IMR-90 (cell line): Measurements from ENCODE around the gene KRT80. TPM values are rescaled to one million over a fixed set of nuclear protein-coding genes. Genes with fewer than 3 reads are reported as not detected.

Source experiments
- ATAC-seq: fragments of 200-7000 bp; cut with Tn5 transposase; 2 replicates; pipeline ENCODE4 v1.9.1; 2020; ENCODE audit warnings: low read depth, mild to moderate bottlenecking, moderate library complexity
- BruUV-seq: library from RNA; stranded (reverse); fragments of 400-500 nt; replicated peaks from 2 replicates; lab custom pipeline; 2021; lab: Mats Ljungman, UMichigan
- CTCF ChIA-PET: fragments of 300-600 bp; formaldehyde crosslinking; extraction: SDS; loops from one replicate; lab custom pipeline; 2021; ENCODE audit warnings: antibody characterized with exemption; lab: Yijun Ruan, JAX
- POLR2A ChIA-PET: fragments of 300-600 bp; sonication (Branson Sonifier 250); formaldehyde crosslinking; loops from one replicate; lab custom pipeline; 2022; ENCODE audit warnings: antibody characterized with exemption; ENCODE audit not compliant: unreplicated experiment; lab: Charles Lee
- DNase-seq: peaks from one replicate; pipeline ENCODE4 v3.0.0; 2013
- H2AFZ ChIP-seq: replicated peaks from 2 replicates; pipeline ENCODE3; 2013; ENCODE audit warnings: low read length, mild to moderate bottlenecking; ENCODE audit not compliant: poor library complexity
- H2AK5ac ChIP-seq: 2 replicates; pipeline ENCODE4 v1.6.1; 2013; ENCODE audit warnings: low read depth, low read length, inconsistent platforms
- H2AK9ac ChIP-seq: replicated peaks from 2 replicates; pipeline ENCODE3; 2013; ENCODE audit warnings: mild to moderate bottlenecking, low read depth, low read length, moderate library complexity; ENCODE audit not compliant: poor library complexity
- H2BK120ac ChIP-seq: 2 replicates; pipeline ENCODE4 v1.6.1; 2013; ENCODE audit warnings: low read depth, low read length, inconsistent platforms
- H2BK15ac ChIP-seq: 3 replicates; pipeline ENCODE4 v1.6.1; 2013; ENCODE audit warnings: low read depth, low read length, inconsistent platforms
- H2BK20ac ChIP-seq: 2 replicates; pipeline ENCODE4 v1.6.1; 2013; ENCODE audit warnings: low read depth, mild to moderate bottlenecking, inconsistent platforms, low read length, moderate library complexity
- H2BK5ac ChIP-seq: 2 replicates; pipeline ENCODE4 v1.6.1; 2013; ENCODE audit warnings: mild to moderate bottlenecking, low read depth, low read length, inconsistent platforms; ENCODE audit not compliant: poor library complexity, severe bottlenecking
- H3K14ac ChIP-seq: replicated peaks from 2 replicates; pipeline ENCODE4 v1.6.1; 2013; ENCODE audit warnings: low read depth, low read length, inconsistent platforms
- H3K18ac ChIP-seq: 2 replicates; pipeline ENCODE4 v1.6.1; 2013; ENCODE audit warnings: low read depth, low read length, control low read depth
- H3K23ac ChIP-seq: 2 replicates; pipeline ENCODE4 v1.6.1; 2013; ENCODE audit warnings: low read depth, low read length, inconsistent platforms
- H3K27ac ChIP-seq: 2 replicates; pipeline ENCODE4 v1.5.1; 2013; ENCODE audit warnings: mild to moderate bottlenecking, control low read depth, low read length; ENCODE audit not compliant: insufficient read depth
- H3K27me3 ChIP-seq: 2 replicates; pipeline ENCODE4 v1.6.1; 2013; ENCODE audit warnings: low read length; ENCODE audit not compliant: control insufficient read depth, insufficient read depth
- H3K36me3 ChIP-seq: 2 replicates; pipeline ENCODE4 v1.6.1; 2013; ENCODE audit warnings: low read length, mixed read lengths; ENCODE audit not compliant: control insufficient read depth, insufficient read depth
- H3K4ac ChIP-seq: 2 replicates; pipeline ENCODE4 v1.6.1; 2013; ENCODE audit warnings: low read depth, low read length, inconsistent platforms
- H3K4me1 ChIP-seq: 2 replicates; pipeline ENCODE4 v1.6.1; 2013; ENCODE audit warnings: low read length, mixed read lengths; ENCODE audit not compliant: control insufficient read depth, insufficient read depth
- H3K4me2 ChIP-seq: 2 replicates; pipeline ENCODE4 v1.6.1; 2013; ENCODE audit warnings: low read depth, mild to moderate bottlenecking, control low read depth, low read length, moderate library complexity
- H3K4me3 ChIP-seq: 2 replicates; pipeline ENCODE4 v1.5.1; 2013; ENCODE audit warnings: low read depth, mild to moderate bottlenecking, control low read depth, low read length, moderate library complexity; ENCODE audit not compliant: insufficient read depth
- H3K56ac ChIP-seq: 2 replicates; pipeline ENCODE4 v1.6.1; 2013; ENCODE audit warnings: low read length, inconsistent platforms; ENCODE audit not compliant: insufficient read depth; ENCODE audit errors: extremely low read depth
- H3K79me1 ChIP-seq, 2 experiments: 2 replicates each; pipeline ENCODE4 v1.6.1; 2013; ENCODE audit warnings: low read length in 2 of 2, inconsistent platforms in 1 of 2, low read depth in 1 of 2
- H3K9ac ChIP-seq: 2 replicates; pipeline ENCODE4 v1.6.1; 2013; ENCODE audit warnings: low read depth, low read length, control low read depth
- H3K9me1 ChIP-seq: 2 replicates; pipeline ENCODE4 v1.6.1; 2013; ENCODE audit warnings: low read length, inconsistent platforms; ENCODE audit not compliant: insufficient read depth
- H3K9me3 ChIP-seq: 2 replicates; pipeline ENCODE4 v1.6.1; 2013; ENCODE audit warnings: low read length; ENCODE audit not compliant: control insufficient read depth, insufficient read depth
- H4K20me1 ChIP-seq: 2 replicates; pipeline ENCODE4 v1.6.1; 2013; ENCODE audit warnings: low read length, inconsistent platforms; ENCODE audit not compliant: insufficient read depth
- H4K5ac ChIP-seq: 2 replicates; pipeline ENCODE4 v1.6.1; 2013; ENCODE audit warnings: mild to moderate bottlenecking, low read depth, low read length, control low read depth
- H4K8ac ChIP-seq, 2 experiments: 2 replicates each; pipeline ENCODE4 v1.6.1; 2013; ENCODE audit warnings: low read depth in 2 of 2, low read length in 2 of 2, control low read depth in 1 of 2, inconsistent platforms in 1 of 2
- H4K91ac ChIP-seq: 2 replicates; pipeline ENCODE4 v1.6.1; 2013; ENCODE audit warnings: low read depth, low read length, inconsistent platforms; ENCODE audit not compliant: insufficient read depth
- BHLHE40 ChIP-seq: fragments of 150-350 bp; IDR thresholded peaks from 2 replicates; pipeline ENCODE4 v1.6.1; 2016; ENCODE audit warnings: mild to moderate bottlenecking, low read depth, low read length
- CEBPB ChIP-seq: IDR thresholded peaks from 2 replicates; pipeline ENCODE4 v1.6.1; 2012; ENCODE audit warnings: low read depth, low read length, improper control_type of control experiment
- CHD1 ChIP-seq: IDR thresholded peaks from 2 replicates; pipeline ENCODE4 v1.6.1; 2012; ENCODE audit warnings: low read depth, low read length, improper control_type of control experiment
- FOS ChIP-seq: fragments of 150-350 bp; IDR thresholded peaks from 2 replicates; pipeline ENCODE4 v1.6.1; 2016; ENCODE audit warnings: low read depth, low read length
- MAFK ChIP-seq: IDR thresholded peaks from 2 replicates; pipeline ENCODE4 v1.6.1; 2012; ENCODE audit warnings: low read depth, low read length, improper control_type of control experiment
- MAZ ChIP-seq: IDR thresholded peaks from 2 replicates; pipeline ENCODE4 v1.6.1; 2012; ENCODE audit warnings: low read depth, mild to moderate bottlenecking, low read length, improper control_type of control experiment, moderate library complexity, borderline replicate concordance
- NFE2L2 ChIP-seq: fragments of 150-350 bp; IDR thresholded peaks from 2 replicates; pipeline ENCODE4 v1.6.1; 2016; ENCODE audit warnings: low read depth, mild to moderate bottlenecking, low read length
- POLR2A ChIP-seq: IDR thresholded peaks from 2 replicates; pipeline ENCODE4 v1.6.1; 2012; ENCODE audit warnings: mild to moderate bottlenecking, low read depth, low read length
- RAD21 ChIP-seq: IDR thresholded peaks from 2 replicates; pipeline ENCODE4 v1.6.1; 2012; ENCODE audit warnings: low read length, improper control_type of control experiment
- RCOR1 ChIP-seq: IDR thresholded peaks from 2 replicates; pipeline ENCODE4 v1.6.1; 2012; ENCODE audit warnings: mild to moderate bottlenecking, low read length, improper control_type of control experiment; ENCODE audit not compliant: insufficient replicate concordance
- RFX5 ChIP-seq: IDR thresholded peaks from 2 replicates; pipeline ENCODE4 v1.8.0; 2012; ENCODE audit warnings: low read depth, mild to moderate bottlenecking, low read length, moderate library complexity
- SMC3 ChIP-seq: fragments of 150-350 bp; IDR thresholded peaks from 2 replicates; pipeline ENCODE4 v1.6.1; 2016; ENCODE audit warnings: low read depth, mild to moderate bottlenecking, antibody characterized with exemption, low read length, moderate library complexity
- WGBS, 2 experiments: methylation state at CpG; one replicate each; pipeline versions ENCODE4 v1.1.5 to v1.1.7; 2013; ENCODE audit warnings: missing lambda C conversion rate in 2 of 2; ENCODE audit not compliant: insufficient read length in 1 of 2; ENCODE audit errors: extremely low coverage in 2 of 2; 5-methylcytosine and 5-hydroxymethylcytosine counted together
- dilution Hi-C: fragments of 300-500 bp; cut with HindIII; formaldehyde crosslinking; loops from one replicate; pipeline ENCODE4 v1.14.3; 2018; ENCODE audit warnings: low sequenced_read_pairs; ENCODE audit not compliant: unreplicated experiment
- in situ Hi-C: fragments of 300-500 bp; cut with MboI; formaldehyde crosslinking; loops from 3 replicates; pipeline ENCODE4 v1.14.3; 2019; ENCODE audit warnings: low sequenced_read_pairs, inconsistent platforms, mixed read lengths
- intact Hi-C: fragments of 100-400 bp; cut with micrococcal nuclease; formaldehyde crosslinking; loops from 2 replicates; pipeline ENCODE4 v1.10.0; 2022
- polyA plus RNA-seq, 3 experiments: library from polyadenylated mRNA; depleted of rRNA; stranded (reverse); fragments of >200 nt; gene quantifications; 2 replicates each; pipeline ENCODE4 v1.2.3, GENCODE V29; 2012; ENCODE audit warnings: low replicate concordance in 1 of 3
- total RNA-seq: library from RNA; depleted of rRNA; stranded (reverse); fragments of >200 nt; gene quantifications from 2 replicates; pipeline ENCODE4 v1.2.3, GENCODE V29; 2012
- TF ChIP-seq, protein P1 (sequence below): fragments of 150-350 bp; IDR thresholded peaks from 2 replicates; pipeline ENCODE4 v1.6.1; 2016; ENCODE audit warnings: low read depth, mild to moderate bottlenecking, low read length, moderate library complexity, borderline replicate concordance
- TF ChIP-seq, protein P2 (sequence below): fragments of 150-350 bp; IDR thresholded peaks from 2 replicates; pipeline ENCODE4 v1.6.1; 2017; ENCODE audit warnings: mild to moderate bottlenecking, antibody characterized with exemption, low read length, low read depth

The KRT80 gene
- total and polyA plus RNA-seq, 2 of the 4 experiments (the other 2 are of a cell fraction), result 0.54 to 3.4 TPM

DNA sequence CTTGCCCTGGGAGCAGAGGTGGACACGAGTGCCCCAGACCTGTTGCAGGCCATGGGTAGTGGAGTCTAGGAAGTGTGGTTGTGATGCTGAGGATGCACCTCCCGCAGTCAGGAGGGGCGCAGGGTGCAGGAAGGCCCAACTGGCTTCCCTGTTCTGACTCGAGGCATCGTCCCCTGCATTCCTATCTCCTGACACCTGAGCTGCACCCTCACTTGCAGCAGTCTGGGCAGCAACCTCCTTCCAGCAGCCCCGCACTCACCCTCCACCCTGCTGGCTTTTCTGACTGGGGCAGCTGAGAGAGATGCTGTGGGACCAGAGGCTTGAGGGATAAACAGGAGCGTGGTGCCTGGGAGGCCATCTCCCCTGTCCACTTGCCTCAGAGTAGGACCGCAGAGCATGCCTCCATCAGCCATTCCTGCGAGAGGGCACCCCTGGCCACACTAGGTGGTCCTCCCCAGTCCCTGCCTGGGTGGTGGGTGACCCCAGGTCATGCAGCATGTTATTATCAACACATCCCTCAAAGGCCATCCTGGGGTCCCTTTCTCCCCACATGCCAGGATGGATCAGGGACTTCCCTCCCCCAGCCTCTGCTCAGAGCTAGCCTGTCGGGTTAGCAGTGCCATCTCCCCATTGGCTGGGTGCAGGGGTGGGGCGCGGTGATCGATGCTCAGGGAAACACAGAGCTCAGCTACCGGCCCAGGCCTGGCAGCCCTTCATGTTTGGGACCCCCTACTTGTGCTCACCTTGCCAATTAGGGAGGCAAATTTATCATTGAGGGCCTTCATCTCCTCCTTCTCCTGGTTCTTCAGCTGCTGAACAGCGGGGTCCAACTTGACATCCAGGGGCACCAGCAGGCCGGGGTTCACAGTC is 719 bp downstream of the KRT80 start:
- peak overlapping the region; percentile 98 for H2AK5ac ChIP-seq
- peaks cover 65% of the 10 kb centered on the region for H3K9me1 ChIP-seq
- H2AFZ ChIP-seq, result peak overlapping the region; percentile 69
- H3K56ac ChIP-seq, result peak overlapping the region; percentile 79; the same call in 1 of the 2 replicates
- peak overlapping the region; percentile 99 for H3K4ac ChIP-seq
- CTCF ChIA-PET, result interaction anchor here (1.0 to 2.1 kb wide), 2 partner anchors 22 to 88 kb away, joined by 3 to 9 read pairs; no protein-coding TSS in a partner anchor
- peak overlapping the region; percentile 99 for H2BK5ac ChIP-seq
- H2AK9ac ChIP-seq, result peak overlapping the region; percentile 97
- no peak overlapping the region for H3K4me3 ChIP-seq
- H4K5ac ChIP-seq, result peak overlapping the region; percentile 93
- dilution Hi-C loops, result no loop called here
- peak overlapping the region; percentile 90 for H3K23ac ChIP-seq
- H3K4me1 ChIP-seq, result peaks cover 70% of the 10 kb centered on the region
- peak overlapping the region; percentile 99 for H2BK20ac ChIP-seq
- intact Hi-C loops, result no loop called here
- peak overlapping the region; percentile 87 for H3K14ac ChIP-seq
- no peak for TF ChIP-seq FOS
- no peak for TF ChIP-seq BHLHE40
- no peak for TF ChIP-seq CEBPB
- TF ChIP-seq NFE2L2, result no peak
- TF ChIP-seq RFX5, result no peak
- TF ChIP-seq, protein P1, sequence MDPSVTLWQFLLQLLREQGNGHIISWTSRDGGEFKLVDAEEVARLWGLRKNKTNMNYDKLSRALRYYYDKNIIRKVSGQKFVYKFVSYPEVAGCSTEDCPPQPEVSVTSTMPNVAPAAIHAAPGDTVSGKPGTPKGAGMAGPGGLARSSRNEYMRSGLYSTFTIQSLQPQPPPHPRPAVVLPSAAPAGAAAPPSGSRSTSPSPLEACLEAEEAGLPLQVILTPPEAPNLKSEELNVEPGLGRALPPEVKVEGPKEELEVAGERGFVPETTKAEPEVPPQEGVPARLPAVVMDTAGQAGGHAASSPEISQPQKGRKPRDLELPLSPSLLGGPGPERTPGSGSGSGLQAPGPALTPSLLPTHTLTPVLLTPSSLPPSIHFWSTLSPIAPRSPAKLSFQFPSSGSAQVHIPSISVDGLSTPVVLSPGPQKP, result no peak
- TF ChIP-seq RAD21, result no peak
- no peak for TF ChIP-seq MAZ
- no peak for TF ChIP-seq RCOR1
- TF ChIP-seq CHD1, result no peak
- no peak for TF ChIP-seq MAFK
- TF ChIP-seq POLR2A, result no peak
- TF ChIP-seq, protein P2, sequence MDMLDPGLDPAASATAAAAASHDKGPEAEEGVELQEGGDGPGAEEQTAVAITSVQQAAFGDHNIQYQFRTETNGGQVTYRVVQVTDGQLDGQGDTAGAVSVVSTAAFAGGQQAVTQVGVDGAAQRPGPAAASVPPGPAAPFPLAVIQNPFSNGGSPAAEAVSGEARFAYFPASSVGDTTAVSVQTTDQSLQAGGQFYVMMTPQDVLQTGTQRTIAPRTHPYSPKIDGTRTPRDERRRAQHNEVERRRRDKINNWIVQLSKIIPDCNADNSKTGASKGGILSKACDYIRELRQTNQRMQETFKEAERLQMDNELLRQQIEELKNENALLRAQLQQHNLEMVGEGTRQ, result no peak
- TF ChIP-seq SMC3, result no peak
- DNase-seq (peak; percentile 35), ATAC-seq (no peak)
- no peaks in the 10 kb centered on the region for H4K20me1 ChIP-seq
- peak overlapping the region; percentile 18; the same call in 1 of the 2 replicates for H3K9ac ChIP-seq
- H3K27ac ChIP-seq, result peak overlapping the region; percentile 90
- H3K36me3 ChIP-seq, result no peaks in the 10 kb centered on the region
- H2BK120ac ChIP-seq, result peak overlapping the region; percentile 100
- peak overlapping the region; percentile 71 for H3K18ac ChIP-seq
- peak overlapping the region; percentile 72; the same call in 2 of the 3 replicates for H2BK15ac ChIP-seq
- WGBS, 2 experiments, result 94% methylated on average over 7 of the region's 16 CpGs; no CpG with 5 or more reads in 1 of the 2 experiments
- no TSS peak for BruUV-seq
- H4K91ac ChIP-seq, result peak overlapping the region; percentile 100
- H3K9me3 ChIP-seq, result no peaks in the 10 kb centered on the region
- peak overlapping the region; percentile 91 to 92 for H4K8ac ChIP-seq
- POLR2A ChIA-PET, result no interaction called here
- in situ Hi-C loops, result no loop called here
- H3K79me1 ChIP-seq, result peaks cover 0 to 41% of the 10 kb centered on the region in 2 experiments; a peak in 2 of 4 replicates
- no peak overlapping the region for H3K4me2 ChIP-seq
- no peaks in the 10 kb centered on the region for H3K27me3 ChIP-seq
